ENCODE measurements around the gene RAB31.

GRCh38 chr18:9731380-9731779 is 23.3 kb downstream of the RAB31 start:
- TF ChIP-seq CTCF (IDR thresholded peaks at IDR 0.05): no peak
- no peak for TF ChIP-seq POLR2A (IDR thresholded peaks at IDR 0.05)
- TF ChIP-seq POLR2AphosphoS5 (IDR thresholded peaks at IDR 0.05; ENCODE audit: insufficient read depth in 1 of 2, low read depth in 1 of 2): peak in 1 of 2 donors; percentile 12
